ENCODE data around the gene ERC2.

ERC2 gene

DNA sequence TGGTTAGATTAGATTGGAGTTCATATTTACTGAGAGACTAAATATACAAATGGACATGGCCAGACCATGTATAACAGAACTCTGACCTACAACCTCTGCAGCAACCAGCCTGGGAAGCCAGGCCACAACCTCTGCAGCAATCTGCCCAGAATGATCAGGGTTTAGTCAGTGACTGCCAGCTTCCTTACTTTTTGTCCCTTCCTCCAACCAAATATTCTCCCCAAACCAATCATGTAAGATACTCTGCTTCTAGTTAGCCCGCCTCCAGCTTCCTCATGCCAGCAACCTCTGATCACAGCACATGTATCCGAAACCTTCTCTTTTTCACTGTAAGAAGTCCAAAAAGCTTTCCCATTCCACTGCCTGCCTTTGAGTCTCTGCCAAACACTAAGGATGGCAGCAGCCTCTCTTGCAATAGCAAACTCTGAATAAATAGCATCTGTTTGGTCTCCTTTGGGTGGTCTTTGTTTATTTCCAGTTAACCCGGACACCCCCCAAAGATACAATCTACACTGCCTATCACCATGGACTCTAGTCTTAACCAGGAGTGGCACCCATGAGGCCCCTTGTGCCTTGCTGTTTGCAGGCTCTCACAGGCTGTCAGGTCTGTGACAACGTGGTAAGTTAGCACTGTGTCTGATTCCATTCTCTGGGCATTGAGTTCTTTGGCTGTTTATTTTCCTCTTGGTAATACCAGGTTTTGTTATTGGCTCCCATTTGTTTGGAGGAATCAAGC, 102.2 kb downstream of the ERC2 start:
- no peak for DNase-seq

- DNase-seq = no peak
Observed at GRCh38 chr3:56364665-56365064, 103.6 kb downstream of the ERC2 start.

GRCh38 chr3:56363720-56364119, 104.5 kb downstream of the ERC2 start:
- DNase-seq = no peak

- DNase-seq = no peak
Observed at GRCh38 chr3:56361731-56362130, 106.5 kb downstream of the ERC2 start.

DNA sequence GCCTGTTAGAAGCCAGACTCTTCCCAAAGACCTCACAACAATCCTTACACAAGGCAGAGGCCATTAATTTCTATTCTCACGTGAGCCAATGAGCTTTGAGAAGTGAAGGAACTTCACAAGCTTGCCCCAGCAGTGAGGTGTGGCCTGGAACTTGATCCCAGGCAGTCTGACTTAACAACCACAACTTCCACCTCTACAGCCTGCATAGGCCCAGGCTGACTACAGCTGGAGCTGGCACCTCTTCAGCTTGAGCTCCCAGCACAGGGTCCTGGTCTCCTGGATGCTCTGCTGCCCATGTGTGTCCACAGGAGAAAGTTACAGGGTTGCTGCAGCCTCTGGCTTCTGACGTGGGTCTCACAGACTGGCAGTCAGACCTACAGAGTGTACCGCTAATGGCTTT, 111.0 kb downstream of the ERC2 start:
- DNase-seq = no peak

GRCh38 chr3:56356808-56357207, 111.5 kb downstream of the ERC2 start:
- DNase-seq = no peak

- no peak for DNase-seq
Observed at GRCh38 chr3:56355570-56356185, 112.6 kb downstream of the ERC2 start.

DNA sequence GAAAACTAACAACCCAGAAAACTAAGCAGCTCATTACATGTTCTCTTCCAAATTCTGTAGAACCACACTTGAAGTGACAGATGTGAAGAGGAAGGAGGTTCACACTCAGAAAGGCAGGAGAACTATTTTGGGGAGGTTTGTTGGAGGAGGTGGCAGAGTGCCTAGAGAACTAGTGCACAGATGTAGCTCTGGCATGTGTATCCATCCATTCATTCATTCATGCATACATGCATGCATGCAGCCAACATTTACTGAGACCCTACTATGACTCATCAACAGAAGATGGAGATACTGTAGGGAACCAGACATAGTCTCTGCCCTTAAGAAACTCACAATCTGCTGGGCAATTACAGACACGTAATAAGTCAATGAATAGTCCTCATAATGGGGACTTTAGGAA, 116.7 kb downstream of the ERC2 start:
- DNase-seq = no peak

GRCh38 chr3:56347219-56347871, 120.9 kb downstream of the ERC2 start:
- peak in 1 of 2 experiments; percentile 38 for DNase-seq

GRCh38 chr3:56342475-56342874, 125.8 kb downstream of the ERC2 start:
- no peak for DNase-seq

DNA sequence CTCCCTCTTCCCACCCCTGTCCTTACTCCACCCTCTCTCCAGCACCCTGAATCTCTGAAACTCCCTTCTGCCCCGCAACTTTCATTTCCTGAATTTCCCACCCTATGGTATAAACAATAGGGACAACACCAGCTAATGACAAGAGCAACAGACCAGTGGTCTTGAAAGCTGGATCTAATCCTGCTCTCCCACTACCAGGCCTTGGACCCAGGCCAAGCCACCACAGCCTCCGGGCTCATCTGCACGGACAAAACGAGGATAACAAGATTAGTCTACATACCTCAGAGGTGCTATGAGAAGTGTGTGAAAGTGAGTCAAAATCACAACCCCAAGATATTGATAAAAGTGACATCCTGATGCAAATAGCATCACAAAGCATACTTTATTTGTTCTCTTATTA, 128.6 kb downstream of the ERC2 start:
- DNase-seq = no peak

GRCh38 chr3:56339244-56339643, 129.0 kb downstream of the ERC2 start:
- no peak for DNase-seq

DNA sequence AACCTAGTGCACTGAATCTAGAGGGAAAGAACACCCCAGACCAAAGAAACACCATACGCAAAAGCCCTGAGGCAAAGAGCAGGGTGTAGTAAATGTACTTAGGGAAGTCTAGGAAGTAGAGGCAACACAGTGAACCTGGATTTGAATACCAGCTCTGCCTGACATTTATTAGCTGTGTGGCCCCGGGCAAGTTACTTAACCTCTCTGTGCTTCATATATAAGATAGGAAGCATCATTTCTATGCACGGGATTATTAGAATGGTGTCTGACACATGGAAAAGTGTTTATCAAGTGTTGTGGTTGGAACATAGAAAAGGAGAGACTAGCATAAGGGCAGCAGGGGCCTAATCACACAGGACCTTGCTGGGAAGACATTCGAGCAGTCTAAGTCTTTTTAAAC, 132.2 kb downstream of the ERC2 start:
- DNase-seq = no peak

DNA sequence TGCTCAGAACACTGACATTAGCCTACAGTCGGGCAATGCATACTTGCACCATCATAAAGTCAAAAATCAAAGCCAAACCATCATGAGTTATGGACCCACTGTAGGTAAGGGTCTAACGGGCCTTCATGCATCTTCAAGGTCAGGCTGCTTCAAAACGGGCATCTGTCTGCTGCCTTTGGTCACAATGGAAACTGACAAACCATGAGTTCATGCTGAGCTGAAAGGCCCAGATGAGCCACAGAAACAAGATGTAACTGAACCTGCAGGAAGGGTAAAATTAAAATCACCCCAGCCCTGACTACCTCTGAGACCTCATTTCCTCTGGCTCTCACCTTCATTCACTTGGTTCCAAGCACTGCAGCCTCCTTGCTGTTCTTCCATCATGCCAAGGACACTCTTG, 143.8 kb downstream of the ERC2 start:
- no peak for DNase-seq

DNA sequence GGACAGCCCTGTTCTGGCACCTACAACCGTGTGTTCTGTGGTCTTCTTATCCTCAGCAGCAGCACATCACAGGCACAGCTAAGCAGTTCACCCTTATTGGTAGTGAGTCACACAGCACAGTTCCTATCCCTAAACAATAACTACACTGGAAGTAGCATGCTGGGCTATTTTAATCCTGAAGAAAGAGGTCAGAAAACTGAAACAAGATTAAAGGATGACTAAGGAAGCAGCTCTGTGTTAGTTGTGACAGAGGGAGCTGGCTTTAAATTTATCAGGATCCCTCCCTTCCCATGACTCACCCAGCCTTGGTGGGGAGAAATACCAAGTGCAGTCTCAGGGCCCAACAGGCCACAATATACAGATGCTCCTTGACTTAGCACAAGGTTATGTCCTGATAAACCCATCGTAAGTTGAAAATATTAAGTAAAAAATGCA, 144.3 kb downstream of the ERC2 start:
- DNase-seq = no peak

GRCh38 chr3:56322862-56323261, 145.4 kb downstream of the ERC2 start:
- DNase-seq = no peak

GRCh38 chr3:56321892-56322291, 146.4 kb downstream of the ERC2 start:
- DNase-seq = peak; percentile 52 to 55

GRCh38 chr3:56321383-56321782, 146.9 kb downstream of the ERC2 start:
- no peak for DNase-seq

DNA sequence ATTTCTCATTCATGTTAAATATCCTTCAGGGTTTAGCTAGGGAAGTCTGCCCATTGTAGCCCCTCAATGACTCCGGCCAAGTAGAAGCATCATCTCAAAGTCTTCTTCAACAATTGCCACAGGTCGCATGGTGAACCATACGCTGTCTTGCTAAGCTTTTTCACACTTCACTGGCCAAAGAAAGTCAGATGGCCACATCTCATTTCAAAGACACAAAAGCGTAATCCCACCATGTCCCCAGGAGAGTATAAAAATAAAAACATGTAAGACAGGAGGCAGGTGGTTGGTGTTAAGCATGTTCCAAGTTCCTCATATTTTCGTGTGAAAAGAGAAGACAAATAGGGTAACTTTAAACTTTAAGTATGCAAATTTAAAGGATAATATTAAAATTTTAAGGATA, 147.4 kb downstream of the ERC2 start:
- DNase-seq = no peak

DNA sequence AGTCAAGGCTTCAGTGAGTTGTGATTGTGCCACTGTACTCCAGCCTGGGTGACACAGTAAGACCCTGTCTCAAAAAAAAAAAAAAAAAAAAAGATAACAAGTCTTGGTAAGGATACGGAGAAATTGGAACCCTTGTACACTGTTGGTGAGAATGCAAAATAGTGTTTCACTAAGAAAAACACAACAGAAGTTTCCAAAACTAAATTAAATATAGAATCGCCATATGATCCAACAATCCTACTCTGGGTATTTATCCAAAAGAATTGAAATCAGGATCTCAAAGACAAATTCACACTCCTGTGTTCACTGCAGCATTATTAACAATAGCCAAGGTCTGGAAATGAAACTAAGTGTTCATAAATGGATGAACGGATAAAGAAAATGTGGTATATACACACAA, 149.4 kb downstream of the ERC2 start:
- no peak for DNase-seq

DNA sequence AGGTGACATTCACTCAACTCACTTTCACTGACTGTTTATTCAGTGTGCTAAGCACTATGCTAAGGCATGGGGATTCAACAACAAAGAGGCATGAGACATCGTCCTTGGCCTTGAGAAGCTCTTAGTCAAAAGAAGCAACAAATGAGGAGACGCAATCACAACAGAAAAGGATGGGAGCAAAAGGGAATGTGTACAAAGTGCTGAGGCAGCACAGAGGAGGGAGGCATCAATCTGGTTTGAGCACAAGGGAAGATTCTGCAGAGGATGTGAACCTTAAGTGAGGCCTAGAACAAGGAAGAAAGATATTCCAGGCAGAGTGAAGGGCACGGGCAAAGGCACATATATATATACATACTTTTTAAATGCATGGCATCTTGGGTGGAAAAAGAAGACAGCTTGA, 151.3 kb downstream of the ERC2 start:
- DNase-seq = no peak

DNA sequence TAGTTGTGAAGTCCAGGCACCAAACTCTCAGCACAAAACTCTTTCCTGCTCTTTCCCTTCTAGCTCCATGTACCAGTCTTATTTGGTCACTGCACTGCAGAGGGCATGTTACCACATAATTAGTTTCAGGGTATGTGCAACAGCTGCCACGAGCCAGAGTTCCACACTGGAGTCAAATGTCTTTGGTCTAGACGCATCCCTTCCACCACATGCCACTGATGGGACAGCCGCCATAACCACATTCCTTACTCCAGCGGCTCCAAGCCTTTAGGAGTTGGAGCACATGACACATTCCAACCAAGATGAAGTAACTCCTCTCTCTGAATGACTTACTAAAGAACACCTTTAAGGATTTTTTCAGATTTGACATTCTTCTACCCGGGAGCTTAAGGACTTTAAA, 153.4 kb downstream of the ERC2 start:
- no peak for DNase-seq

DNA sequence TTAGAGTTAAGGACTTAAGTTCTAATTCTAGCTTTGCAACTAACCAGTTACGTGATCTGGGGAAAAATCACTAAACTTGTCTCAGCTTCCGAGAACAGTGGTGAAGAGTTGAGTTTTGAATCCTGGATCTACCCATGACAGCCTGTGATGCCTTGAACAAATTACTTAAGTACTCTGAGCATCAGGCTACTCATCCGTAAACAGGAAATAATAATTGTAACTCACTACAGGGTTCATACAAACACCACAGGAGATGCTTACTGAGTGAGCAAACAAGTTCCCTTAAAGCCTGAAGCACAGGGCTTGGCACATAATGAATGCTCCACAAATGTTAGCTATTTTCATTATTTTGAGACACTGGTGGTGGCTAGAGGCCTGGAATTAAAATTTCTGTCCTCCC, 158.8 kb downstream of the ERC2 start:
- no peak for DNase-seq

- DNase-seq = no peak
Observed at GRCh38 chr3:56308471-56308870, 159.8 kb downstream of the ERC2 start.
